GM19035 (cell line): ENCODE measurements around the gene RETREG2.

Source experiments
- ATAC-seq: cut with Tn5 transposase; IDR thresholded peaks from one replicate; pipeline ENCODE4 v1.9.1; 2021; ENCODE audit not compliant: unreplicated experiment

RETREG2 gene

GRCh38 chr2:219177552-219178376 is at the start of gene RETREG2:
RETREG2 (plus strand) TSS chr2:219178275; CDS start chr2:219178353, 78 bp downstream.
- peak; percentile 45 for ATAC-seq

GRCh38 chr2:219128396-219128795 is 49.7 kb upstream of the RETREG2 start:
- no peak for ATAC-seq

GRCh38 chr2:219129589-219129988 is 48.5 kb upstream of the RETREG2 start:
- no peak for ATAC-seq

GRCh38 chr2:219131327-219131726 is 46.7 kb upstream of the RETREG2 start:
- ATAC-seq, result no peak

- no peak for ATAC-seq
Observed at GRCh38 chr2:219131744-219132143, 46.3 kb upstream of the RETREG2 start.

GRCh38 chr2:219133976-219134375 is 44.1 kb upstream of the RETREG2 start:
- ATAC-seq, result no peak

GRCh38 chr2:219140722-219141121 is 37.4 kb upstream of the RETREG2 start:
- no peak for ATAC-seq

- ATAC-seq, result no peak
Observed at GRCh38 chr2:219142329-219142728, 35.7 kb upstream of the RETREG2 start.

GRCh38 chr2:219149667-219150066 is 28.4 kb upstream of the RETREG2 start:
- no peak for ATAC-seq

GRCh38 chr2:219155054-219155644 is 22.9 kb upstream of the RETREG2 start:
- no peak for ATAC-seq

GRCh38 chr2:219157396-219157795 is 20.7 kb upstream of the RETREG2 start:
- no peak for ATAC-seq

GRCh38 chr2:219158025-219158424 is 20.1 kb upstream of the RETREG2 start:
- ATAC-seq, result no peak

- ATAC-seq, result no peak
Observed at GRCh38 chr2:219158586-219158985, 19.5 kb upstream of the RETREG2 start.

GRCh38 chr2:219159771-219160185 is 18.3 kb upstream of the RETREG2 start:
- no peak for ATAC-seq

GRCh38 chr2:219160186-219161017 is 17.7 kb upstream of the RETREG2 start, which contains the start of gene NHEJ1:
NHEJ1 (minus strand) TSS chr2:219160815; CDS start chr2:219158362, 2,453 bp downstream.
- peak; percentile 88 for ATAC-seq

- ATAC-seq, result no peak
Observed at GRCh38 chr2:219161097-219161496, 17.0 kb upstream of the RETREG2 start.

- ATAC-seq, result no peak
Observed at GRCh38 chr2:219163156-219163555, 14.9 kb upstream of the RETREG2 start.

- ATAC-seq, result no peak
Observed at GRCh38 chr2:219165058-219165911, 12.8 kb upstream of the RETREG2 start.

GRCh38 chr2:219167997-219168396 is 10.1 kb upstream of the RETREG2 start:
- ATAC-seq, result no peak

- no peak for ATAC-seq
Observed at GRCh38 chr2:219168526-219168925, 9.5 kb upstream of the RETREG2 start.

- ATAC-seq, result no peak
Observed at GRCh38 chr2:219168932-219169331, 9.1 kb upstream of the RETREG2 start.
